NCI-H524 (cell line): ENCODE data around the gene ARMS2.

ENCODE experiments used
- DNase-seq, 2 experiments: peaks; one replicate each; lab custom pipeline; 2025; lab: John Stamatoyannopoulos, UW

ARMS2 gene

DNA sequence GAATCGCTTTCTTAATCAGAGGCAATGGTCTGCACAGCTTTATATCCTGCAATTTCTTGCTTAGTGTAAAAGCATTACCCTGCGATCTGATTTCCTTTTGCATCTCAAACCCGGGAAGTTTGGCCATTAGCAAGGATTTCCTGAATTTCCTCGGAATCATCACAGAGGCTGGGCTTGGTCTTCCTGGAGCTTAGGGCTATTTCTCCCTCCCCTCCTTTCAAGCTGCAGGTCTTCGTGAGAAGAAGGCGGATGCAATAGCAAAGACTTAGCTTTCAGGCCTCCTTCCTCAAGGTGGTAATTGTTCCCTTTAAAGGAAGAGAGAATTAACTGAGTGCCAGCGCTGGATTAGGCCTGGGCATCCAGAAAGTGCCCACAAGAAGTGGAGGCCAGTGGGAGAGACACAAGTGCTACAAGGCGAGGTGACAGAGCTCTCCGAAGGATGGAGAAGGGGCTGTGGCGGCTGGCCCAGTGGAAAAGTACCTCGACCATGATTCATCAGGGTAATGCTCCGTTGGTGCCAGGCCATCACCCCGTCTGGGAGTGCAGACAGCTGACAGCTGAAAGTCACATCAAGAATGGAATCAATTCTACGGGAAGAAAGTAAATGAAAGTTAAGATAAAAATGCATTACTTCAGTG, 4.0 kb upstream of the ARMS2 start:
- no peak for DNase-seq

DNA sequence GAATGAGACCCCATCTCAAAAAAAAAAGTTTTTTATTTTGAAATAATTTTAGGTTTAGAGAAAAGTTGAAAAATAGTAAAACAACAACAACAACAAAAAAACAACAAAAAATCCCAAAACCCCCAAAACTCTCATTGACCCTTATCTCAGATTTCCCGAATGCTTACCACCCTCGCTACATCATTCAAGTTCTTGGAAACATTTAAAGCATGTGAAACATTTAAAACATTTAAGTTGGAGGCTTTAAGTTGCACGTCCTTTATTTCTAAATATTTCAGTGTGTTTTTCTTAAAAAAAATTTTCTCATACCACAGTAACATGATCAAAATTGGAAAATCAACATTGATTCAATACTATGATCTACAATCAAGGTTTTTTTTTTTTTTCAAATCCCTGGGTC, 382 bp upstream of the ARMS2 start:
- no peak for DNase-seq

- DNase-seq = no peak
Measured at GRCh38 chr10:122455376-122456079, 1.1 kb downstream of the ARMS2 start.

GRCh38 chr10:122457934-122458333, 3.5 kb downstream of the ARMS2 start:
- DNase-seq = no peak

DNA sequence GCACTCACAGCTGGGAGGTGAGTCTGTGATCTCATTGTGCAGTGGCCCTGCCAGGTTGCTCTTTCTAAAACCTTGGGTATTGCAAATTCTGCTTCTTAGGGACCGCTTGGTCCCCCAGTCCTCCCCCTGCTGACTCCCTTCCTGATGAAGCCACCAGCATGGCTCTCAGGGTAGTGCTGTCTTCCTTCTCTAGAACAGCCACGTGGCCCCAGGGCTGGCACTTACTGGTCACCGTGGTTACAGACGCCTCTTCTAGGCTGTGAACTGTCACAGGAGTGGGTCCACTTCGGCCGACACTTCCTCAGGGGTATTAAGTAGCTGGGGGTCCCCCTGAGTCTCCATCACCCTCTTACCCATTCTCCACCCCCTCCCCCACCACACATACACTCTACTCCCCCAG, 4.2 kb downstream of the ARMS2 start:
- DNase-seq = no peak

- DNase-seq = no peak
Measured at GRCh38 chr10:122459561-122460273, 5.3 kb downstream of the ARMS2 start.

- DNase-seq = no peak
Measured at GRCh38 chr10:122460891-122461293, 6.4 kb downstream of the ARMS2 start.

GRCh38 chr10:122461367-122461728, 6.9 kb downstream of the ARMS2 start, which contains the start of gene HTRA1:
HTRA1 (plus strand) TSS chr10:122461553; CDS start chr10:122461653, 100 bp downstream.
- peak in 1 of 2 experiments; percentile 9 for DNase-seq

GRCh38 chr10:122461729-122462532, 7.5 kb downstream of the ARMS2 start:
- DNase-seq = no peak

- DNase-seq = no peak
Measured at GRCh38 chr10:122462533-122463465, 8.3 kb downstream of the ARMS2 start.

- DNase-seq = no peak
Measured at GRCh38 chr10:122463466-122464249, 9.2 kb downstream of the ARMS2 start.

DNA sequence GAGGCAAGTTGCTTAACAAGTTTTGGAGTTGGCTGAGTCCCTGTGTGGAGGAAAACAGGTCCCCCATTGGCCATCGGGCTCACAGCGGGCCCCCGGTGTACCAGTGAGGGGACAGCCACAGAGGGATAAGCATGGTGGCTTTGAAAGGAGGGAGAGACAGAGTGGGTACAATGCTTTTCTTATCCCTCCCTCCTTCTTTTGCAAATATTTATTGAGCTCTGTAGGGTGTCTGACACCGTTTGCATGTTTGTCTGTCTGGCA, 9.7 kb downstream of the ARMS2 start:
- no peak for DNase-seq

DNA sequence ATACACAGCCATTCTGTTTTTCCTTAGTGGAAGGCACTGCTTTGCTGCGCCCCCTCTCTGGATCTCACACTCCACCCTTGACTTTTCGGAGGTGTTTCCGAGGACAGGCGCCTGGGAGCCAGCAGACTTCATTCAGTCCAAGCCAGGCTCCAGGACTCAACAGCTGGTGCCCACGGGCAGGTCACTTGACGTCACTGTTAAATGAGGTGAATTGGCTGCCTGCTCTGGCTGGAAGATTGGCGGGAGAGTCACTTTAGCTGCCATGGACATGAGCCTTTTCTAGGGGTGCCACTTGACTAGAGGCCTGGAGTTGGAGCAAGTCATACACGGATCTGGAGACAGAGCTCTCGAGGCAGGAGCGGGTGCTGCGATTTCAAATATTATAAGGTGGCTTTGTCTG, 10.1 kb downstream of the ARMS2 start:
- DNase-seq = peak in 1 of 2 experiments; percentile 2

DNA sequence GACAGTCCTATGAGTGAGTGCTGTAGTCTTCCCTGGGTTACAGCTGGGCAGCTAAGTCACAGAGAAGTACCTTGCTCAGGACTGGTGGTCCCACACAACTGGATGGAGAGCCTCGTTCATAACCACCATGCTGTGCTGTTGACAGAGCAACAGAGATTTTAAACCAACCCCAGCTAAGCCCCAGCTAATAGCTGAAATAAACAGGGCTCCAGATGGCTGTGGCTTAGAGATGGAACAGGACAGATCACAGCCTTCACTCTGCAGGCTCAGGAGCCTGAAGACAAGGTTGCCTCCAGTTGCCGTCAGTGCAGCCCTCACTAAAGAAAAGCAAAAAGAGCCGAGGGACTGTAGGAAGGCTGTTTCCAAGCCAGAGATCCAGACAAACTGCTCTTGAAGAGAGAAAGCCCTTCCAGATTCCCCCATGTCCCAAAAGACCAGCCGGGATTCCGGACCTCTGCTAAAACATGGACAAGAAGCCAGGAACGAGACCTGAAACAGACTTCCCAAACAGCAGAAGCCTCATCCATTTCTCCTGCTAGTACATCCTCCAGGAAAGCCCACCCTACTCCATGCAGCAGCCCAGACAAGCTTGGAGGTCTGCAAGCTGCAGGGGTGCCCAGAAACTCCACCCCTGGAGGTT, 11.1 kb downstream of the ARMS2 start:
- peak; percentile 33 to 66 for DNase-seq

- no peak for DNase-seq
Measured at GRCh38 chr10:122466951-122467381, 12.5 kb downstream of the ARMS2 start.

GRCh38 chr10:122467701-122468100, 13.2 kb downstream of the ARMS2 start:
- no peak for DNase-seq

GRCh38 chr10:122468307-122468925, 14.0 kb downstream of the ARMS2 start:
- peak in 1 of 2 experiments; percentile 4 for DNase-seq

DNA sequence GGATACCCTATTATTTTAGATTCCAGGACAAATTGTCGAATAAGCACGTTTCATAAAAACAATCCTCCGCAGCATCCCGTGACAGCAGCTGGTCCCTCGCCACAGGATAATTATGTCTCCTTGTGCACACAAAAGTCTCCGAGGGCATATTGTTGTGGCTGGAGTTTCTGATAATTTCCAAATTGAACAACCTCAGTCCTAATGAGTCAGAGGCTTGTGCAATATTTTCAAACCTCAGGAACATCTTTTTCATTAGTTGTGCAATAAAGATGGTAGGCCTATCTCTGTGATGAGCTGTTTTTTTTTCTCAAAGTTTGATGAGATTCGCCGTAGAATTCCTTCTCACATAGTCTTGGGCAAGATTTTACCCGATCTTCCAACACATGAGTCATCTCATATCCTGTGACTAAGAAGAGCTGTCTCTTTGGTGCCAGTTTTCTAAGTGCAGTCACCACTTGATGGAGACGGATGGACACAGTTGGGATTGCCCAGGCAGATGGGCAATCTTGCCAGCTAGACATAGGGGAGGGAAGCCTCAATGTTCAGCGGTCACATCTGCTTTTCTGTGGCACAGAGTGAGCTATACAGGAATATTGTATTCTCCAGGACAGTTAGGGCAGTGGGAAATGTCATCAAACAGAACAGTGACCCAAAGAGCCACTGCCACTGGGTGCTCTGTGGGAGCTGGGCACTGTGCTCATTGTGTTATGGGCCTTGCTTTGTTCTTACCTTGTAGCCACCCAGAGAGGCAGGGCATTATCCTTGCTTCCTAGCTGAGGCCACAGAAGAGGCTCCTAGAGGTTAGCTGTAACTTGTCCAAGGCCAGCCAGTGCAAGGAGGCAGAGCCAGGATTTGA, 14.7 kb downstream of the ARMS2 start:
- DNase-seq = no peak

- DNase-seq = no peak
Measured at GRCh38 chr10:122469848-122470247, 15.4 kb downstream of the ARMS2 start.
